ENCODE data around the gene TRPC4AP. TPM values are rescaled to one million over a fixed set of nuclear protein-coding genes. Genes with fewer than 3 reads are reported as not detected.

Gene TRPC4AP
- total and polyA plus RNA-seq, 10 of the 15 experiments (the other 5 are each of a cell fraction or from before 2014, with no cell fraction given), result 1.1 to 61.7 (median 41.2) TPM

DNA sequence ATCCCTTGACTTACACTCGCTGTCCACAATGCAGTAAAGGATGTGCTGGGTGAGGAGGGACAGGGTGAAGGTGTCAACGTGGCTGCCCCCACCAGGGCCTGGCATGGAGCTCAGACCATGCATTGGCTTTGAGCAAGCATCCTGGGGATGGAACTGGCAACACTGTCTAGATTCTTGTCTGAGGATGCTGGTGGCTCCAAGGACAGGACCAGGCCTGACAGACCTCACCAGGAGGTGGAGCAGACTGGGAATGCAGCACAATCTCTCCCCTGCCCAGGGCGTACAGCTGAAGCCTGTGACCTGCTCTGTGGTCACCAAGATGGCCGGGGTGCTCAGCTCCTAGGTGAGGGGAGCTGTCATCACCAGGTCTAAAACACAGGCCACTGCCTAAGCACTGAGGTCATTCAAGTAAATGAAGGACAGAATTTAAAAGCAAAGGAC, 86.1 kb downstream of the TRPC4AP start (continued):
- TF ChIP-seq CTCF (IDR thresholded peaks at IDR 0.05 in 2 of 3, conservative IDR thresholded peaks at IDR 0.05 in 1 of 3; ENCODE audit: control insufficient read depth in 2 of 3, extremely low read depth in 1 of 3, insufficient read depth in 1 of 3, low read depth in 3 of 3, low read length in 3 of 3) (no peak), LARP7 (IDR thresholded peaks at IDR 0.05) (no peak), HDAC6 (IDR thresholded peaks at IDR 0.05; ENCODE audit: unreplicated experiment) (no peak), CBFB (IDR thresholded peaks at IDR 0.05; ENCODE audit: low read depth) (no peak)
- TF ChIP-seq, protein P1, sequence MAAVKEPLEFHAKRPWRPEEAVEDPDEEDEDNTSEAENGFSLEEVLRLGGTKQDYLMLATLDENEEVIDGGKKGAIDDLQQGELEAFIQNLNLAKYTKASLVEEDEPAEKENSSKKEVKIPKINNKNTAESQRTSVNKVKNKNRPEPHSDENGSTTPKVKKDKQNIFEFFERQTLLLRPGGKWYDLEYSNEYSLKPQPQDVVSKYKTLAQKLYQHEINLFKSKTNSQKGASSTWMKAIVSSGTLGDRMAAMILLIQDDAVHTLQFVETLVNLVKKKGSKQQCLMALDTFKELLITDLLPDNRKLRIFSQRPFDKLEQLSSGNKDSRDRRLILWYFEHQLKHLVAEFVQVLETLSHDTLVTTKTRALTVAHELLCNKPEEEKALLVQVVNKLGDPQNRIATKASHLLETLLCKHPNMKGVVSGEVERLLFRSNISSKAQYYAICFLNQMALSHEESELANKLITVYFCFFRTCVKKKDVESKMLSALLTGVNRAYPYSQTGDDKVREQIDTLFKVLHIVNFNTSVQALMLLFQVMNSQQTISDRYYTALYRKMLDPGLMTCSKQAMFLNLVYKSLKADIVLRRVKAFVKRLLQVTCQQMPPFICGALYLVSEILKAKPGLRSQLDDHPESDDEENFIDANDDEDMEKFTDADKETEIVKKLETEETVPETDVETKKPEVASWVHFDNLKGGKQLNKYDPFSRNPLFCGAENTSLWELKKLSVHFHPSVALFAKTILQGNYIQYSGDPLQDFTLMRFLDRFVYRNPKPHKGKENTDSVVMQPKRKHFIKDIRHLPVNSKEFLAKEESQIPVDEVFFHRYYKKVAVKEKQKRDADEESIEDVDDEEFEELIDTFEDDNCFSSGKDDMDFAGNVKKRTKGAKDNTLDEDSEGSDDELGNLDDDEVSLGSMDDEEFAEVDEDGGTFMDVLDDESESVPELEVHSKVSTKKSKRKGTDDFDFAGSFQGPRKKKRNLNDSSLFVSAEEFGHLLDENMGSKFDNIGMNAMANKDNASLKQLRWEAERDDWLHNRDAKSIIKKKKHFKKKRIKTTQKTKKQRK (IDR thresholded peaks at IDR 0.05; ENCODE audit: low read depth, low read length), result no peak

- BruUV-seq (replicated peaks), result no TSS peak
- WGBS (ENCODE audit: insufficient coverage, insufficient replicate concordance, low lambda C conversion rate, missing lambda C conversion rate), result 88% methylated on average over 10 of the region's 11 CpGs
- intact Hi-C loops (cut with micrococcal nuclease; ENCODE audit: unreplicated experiment) (no loop called here), in situ Hi-C loops (cut with MboI) (no loop called here)
- Histone ChIP-seq H3K27me3 (replicated peaks in 1 of 2; ENCODE audit: control insufficient read depth in 2 of 2, insufficient read depth in 2 of 2, low read length in 1 of 2) (no peaks in the 10 kb centered on the region), H3K4me3 (no peak overlapping the region), H3K36me3 (ENCODE audit: control insufficient read depth in 2 of 2, insufficient read depth in 2 of 2, low read length in 1 of 2) (peaks cover 12 to 58% of the 10 kb centered on the region in 2 experiments), H3K4me2 (ENCODE audit: control insufficient read depth, insufficient read depth) (no peak overlapping the region), H3K9me3 (replicated peaks; ENCODE audit: control insufficient read depth, insufficient read depth, low read length) (no peaks in the 10 kb centered on the region), H3K79me2 (ENCODE audit: control insufficient read depth, insufficient read depth, low read length) (no peaks in the 10 kb centered on the region), H3K4me1 (ENCODE audit: control insufficient read depth, insufficient read depth, low read length) (no peaks in the 10 kb centered on the region), H4K20me1 (ENCODE audit: control insufficient read depth, insufficient read depth) (no peaks in the 10 kb centered on the region), H3K27ac (ENCODE audit: control insufficient read depth, insufficient read depth) (no peak overlapping the region), H2AFZ (ENCODE audit: control insufficient read depth, low read depth, low read length) (no peak overlapping the region), H3K9ac (ENCODE audit: control insufficient read depth, insufficient read depth, low read length) (no peak overlapping the region)
- FAIRE-seq (no peak), ATAC-seq (no peak), DNase-seq (ENCODE audit: low read depth, low spot score) (no peak)
- ChIA-PET SMC1A (ENCODE audit: uncharacterized antibody, unreplicated experiment) (no interaction called here), CTCF (no interaction called here), POLR2A (no interaction called here), RAD21 (ENCODE audit: unreplicated experiment) (no interaction called here)
- TF ChIP-seq NFIC (IDR thresholded peaks at IDR 0.05; ENCODE audit: low read depth, low read length) (no peak), RBBP5 (conservative IDR thresholded peaks at IDR 0.05) (no peak), SMARCA5 (IDR thresholded peaks at IDR 0.05) (no peak), PML (IDR thresholded peaks at IDR 0.05; ENCODE audit: low read length) (no peak), GATAD2B (conservative IDR thresholded peaks at IDR 0.05; ENCODE audit: low read depth) (no peak), ZBTB11 (CRISPR knock-in tag; IDR thresholded peaks at IDR 0.05) (no peak), EP300 (IDR thresholded peaks at IDR 0.05; ENCODE audit: borderline replicate concordance in 1 of 2, control insufficient read depth in 1 of 2, low read depth in 2 of 2, low read length in 2 of 2) (no peak)
- TF ChIP-seq, protein P2, sequence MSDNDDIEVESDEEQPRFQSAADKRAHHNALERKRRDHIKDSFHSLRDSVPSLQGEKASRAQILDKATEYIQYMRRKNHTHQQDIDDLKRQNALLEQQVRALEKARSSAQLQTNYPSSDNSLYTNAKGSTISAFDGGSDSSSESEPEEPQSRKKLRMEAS (IDR thresholded peaks at IDR 0.05; ENCODE audit: low read depth, low read length), result no peak
Observed at GRCh38 chr20:35006009-35006408, 86.6 kb downstream of the TRPC4AP start.

All from GM12878 (cell line).